ENCODE data around the gene C3orf33. TPM values are rescaled to one million over a fixed set of nuclear protein-coding genes. Genes with fewer than 3 reads are reported as not detected.
"Not testable (repeated sequence)": the region's sequence is repeated elsewhere in the genome, so short reads cannot be mapped to it uniquely, and the experiment has no call there.

The C3orf33 gene
- total and polyA plus RNA-seq, 9 of the 15 experiments (the other 6 are each of a cell fraction or from before 2014, with no cell fraction given): 4.1 to 10.2 (median 6.0) TPM

GRCh38 chr3:155849404-155849803 is 43.3 kb upstream of the C3orf33 start:
- CTCF ChIA-PET (ENCODE audit: low intra/inter-chr PET ratio); H3K4me3 ChIP-seq; intact Hi-C loops (cut with micrococcal nuclease); H4K20me1 ChIP-seq (replicated peaks; ENCODE audit: control insufficient read depth, insufficient read depth, low read length); DNase-seq (ENCODE audit: extremely low read depth in 1 of 4, low spot score in 3 of 4); H3K27ac ChIP-seq (ENCODE audit: extremely low read depth, low read depth, low read length); H3K9me3 ChIP-seq (replicated peaks; ENCODE audit: control insufficient read depth, insufficient read depth, low read depth, low read length); FAIRE-seq; BruUV-seq (replicated peaks); H3K9me1 ChIP-seq (ENCODE audit: control insufficient read depth, insufficient read depth, low read length); H2AFZ ChIP-seq (ENCODE audit: low read depth, low read length); H3K27me3 ChIP-seq (ENCODE audit: control insufficient read depth in 2 of 2, insufficient read depth in 2 of 2, low read length in 2 of 2); H3K4me2 ChIP-seq (ENCODE audit: insufficient read depth, low read length); H3K9ac ChIP-seq (ENCODE audit: insufficient read depth in 1 of 2, low read depth in 2 of 2, low read length in 2 of 2); ATAC-seq; in situ Hi-C loops (cut with MboI): not testable (repeated sequence)
- peaks cover 92% of the 10 kb centered on the region for H3K79me2 ChIP-seq (ENCODE audit: control insufficient read depth, insufficient read depth, low read length)
- 0 out of 2 replicates have a peak, but pooled peaks have one; percentile 0 for TF ChIP-seq POLR2A (conservative IDR thresholded peaks at IDR 0.05)
- POLR2A ChIA-PET: interaction anchor here (1.5 kb wide), 1 partner anchor 43 kb away, joined by 3 read pairs; the partner anchor contains the start of gene C3orf33
- H3K4me1 ChIP-seq (replicated peaks in 1 of 2; ENCODE audit: control insufficient read depth in 2 of 2, insufficient read depth in 2 of 2, low read length in 2 of 2): peaks cover 11 to 13% of the 10 kb centered on the region in 2 experiments; a peak in 4 of 5 replicates
- peaks cover 30% of the 10 kb centered on the region; the same call in 1 of the 3 replicates for H3K36me3 ChIP-seq (ENCODE audit: control insufficient read depth, insufficient read depth, low read length)
- 64% methylated on average over 3 of the region's 3 CpGs for WGBS (ENCODE audit: insufficient coverage, low coverage, missing lambda C conversion rate)

DNA sequence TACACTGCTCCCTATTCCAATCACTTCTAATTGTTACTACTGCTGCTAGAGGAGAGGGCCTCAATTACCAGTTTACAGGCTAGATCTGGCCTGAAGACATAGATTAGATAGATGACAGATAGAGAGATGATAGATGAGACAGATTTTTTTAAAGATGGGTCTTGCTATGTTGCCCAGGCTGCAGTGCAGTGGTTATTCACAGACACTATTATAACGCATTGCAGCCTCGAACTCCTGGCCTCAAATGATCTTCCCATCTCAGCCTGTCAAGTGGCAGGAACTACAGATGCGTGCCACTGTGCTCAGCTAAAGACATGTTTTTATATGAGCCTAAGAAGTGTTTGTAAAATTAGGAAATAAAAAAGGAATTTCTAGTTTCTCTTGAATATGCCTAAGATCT is 41.9 kb upstream of the C3orf33 start:
- H3K27me3 ChIP-seq (ENCODE audit: control insufficient read depth in 2 of 2, insufficient read depth in 2 of 2, low read length in 2 of 2): no peaks in the 10 kb centered on the region
- peaks cover 91% of the 10 kb centered on the region for H3K79me2 ChIP-seq (ENCODE audit: control insufficient read depth, insufficient read depth, low read length)
- in situ Hi-C loops (cut with MboI) (no loop called here), intact Hi-C loops (cut with micrococcal nuclease) (no loop called here)
- ATAC-seq (no peak), FAIRE-seq (no peak), DNase-seq (ENCODE audit: extremely low read depth in 1 of 4, low spot score in 3 of 4) (no peak)
- H2AFZ ChIP-seq (ENCODE audit: low read depth, low read length): no peak overlapping the region
- peaks cover 30% of the 10 kb centered on the region; the same call in 1 of the 3 replicates for H3K36me3 ChIP-seq (ENCODE audit: control insufficient read depth, insufficient read depth, low read length)
- H3K4me3 ChIP-seq: no peak overlapping the region
- no peaks in the 10 kb centered on the region for H3K9me1 ChIP-seq (ENCODE audit: control insufficient read depth, insufficient read depth, low read length)
- TF ChIP-seq ZNF134 (CRISPR knock-in tag; conservative IDR thresholded peaks at IDR 0.05): no peak
- TF ChIP-seq, protein P1, sequence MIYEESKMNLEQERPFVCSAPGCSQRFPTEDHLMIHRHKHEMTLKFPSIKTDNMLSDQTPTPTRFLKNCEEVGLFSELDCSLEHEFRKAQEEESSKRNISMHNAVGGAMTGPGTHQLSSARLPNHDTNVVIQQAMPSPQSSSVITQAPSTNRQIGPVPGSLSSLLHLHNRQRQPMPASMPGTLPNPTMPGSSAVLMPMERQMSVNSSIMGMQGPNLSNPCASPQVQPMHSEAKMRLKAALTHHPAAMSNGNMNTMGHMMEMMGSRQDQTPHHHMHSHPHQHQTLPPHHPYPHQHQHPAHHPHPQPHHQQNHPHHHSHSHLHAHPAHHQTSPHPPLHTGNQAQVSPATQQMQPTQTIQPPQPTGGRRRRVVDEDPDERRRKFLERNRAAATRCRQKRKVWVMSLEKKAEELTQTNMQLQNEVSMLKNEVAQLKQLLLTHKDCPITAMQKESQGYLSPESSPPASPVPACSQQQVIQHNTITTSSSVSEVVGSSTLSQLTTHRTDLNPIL (CRISPR knock-in tag; IDR thresholded peaks at IDR 0.05): no peak
- TF ChIP-seq MLLT1 (IDR thresholded peaks at IDR 0.05): no peak
- TF ChIP-seq BCOR (IDR thresholded peaks at IDR 0.05): 0 out of 2 replicates have a peak, but pooled peaks have one; percentile 34
- TF ChIP-seq RBM25 (IDR thresholded peaks at IDR 0.05; ENCODE audit: low read depth, low read length, severe bottlenecking): peak; percentile 38
- TF ChIP-seq ZNF445 (CRISPR knock-in tag; IDR thresholded peaks at IDR 0.05; ENCODE audit: low read depth): no peak
- peak; percentile 87 for TF ChIP-seq ZNF121 (CRISPR knock-in tag; conservative IDR thresholded peaks at IDR 0.05)
- CTCF ChIA-PET (ENCODE audit: low intra/inter-chr PET ratio): no interaction called here
- no peak overlapping the region for H3K9ac ChIP-seq (ENCODE audit: insufficient read depth in 1 of 2, low read depth in 2 of 2, low read length in 2 of 2)
- H3K9me3 ChIP-seq (replicated peaks; ENCODE audit: control insufficient read depth, insufficient read depth, low read depth, low read length): no peaks in the 10 kb centered on the region
- H4K20me1 ChIP-seq (replicated peaks; ENCODE audit: control insufficient read depth, insufficient read depth, low read length): peaks cover 3% of the 10 kb centered on the region
- no TSS peak for BruUV-seq (replicated peaks)
- H3K4me1 ChIP-seq (replicated peaks in 1 of 2; ENCODE audit: control insufficient read depth in 2 of 2, insufficient read depth in 2 of 2, low read length in 2 of 2): peaks cover 8 to 11% of the 10 kb centered on the region in 2 experiments; a peak in 3 of 5 replicates
- H3K27ac ChIP-seq (ENCODE audit: extremely low read depth, low read depth, low read length): no peak overlapping the region
- WGBS (ENCODE audit: insufficient coverage, low coverage, missing lambda C conversion rate): 90% methylated on average over 3 of the region's 3 CpGs
- POLR2A ChIA-PET: no interaction called here
- H3K4me2 ChIP-seq (ENCODE audit: insufficient read depth, low read length): 0 out of 2 replicates have a peak overlapping the region, but pooled peaks have one; percentile 2
